GM20000 (cell line): ENCODE data around the gene DNM2.

Experiments used
- DNase-seq: peaks from one replicate; pipeline ENCODE4 v3.0.0; 2012; ENCODE audit warnings: low spot score
- TF ChIP-seq, protein P1 (sequence below): IDR thresholded peaks from 2 replicates; pipeline ENCODE4 v1.5.1; 2012; ENCODE audit warnings: mild to moderate bottlenecking, control low read depth; ENCODE audit errors: extremely low read depth, missing control alignments

The DNM2 gene

DNA sequence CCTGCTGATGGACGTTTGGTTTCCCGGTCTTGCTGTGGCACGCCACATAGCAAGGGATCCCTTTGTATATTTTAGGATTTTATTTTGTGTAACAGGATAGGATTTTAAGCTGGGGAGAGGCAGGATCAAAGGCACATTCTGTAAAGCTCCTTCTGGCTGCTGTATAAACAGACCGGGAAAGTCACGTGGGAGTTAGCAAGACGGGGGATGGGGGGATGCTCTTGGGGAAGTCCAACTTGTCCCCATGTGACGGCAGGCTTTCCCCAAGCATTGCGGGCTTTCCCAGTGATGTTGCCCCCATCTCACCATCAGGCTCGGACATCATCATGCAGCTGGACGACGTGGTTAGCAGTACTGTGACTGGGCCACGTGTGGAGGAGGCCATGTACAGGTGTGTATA, 10.9 kb upstream of the DNM2 start:
- no peak for DNase-seq
- TF ChIP-seq, protein P1, sequence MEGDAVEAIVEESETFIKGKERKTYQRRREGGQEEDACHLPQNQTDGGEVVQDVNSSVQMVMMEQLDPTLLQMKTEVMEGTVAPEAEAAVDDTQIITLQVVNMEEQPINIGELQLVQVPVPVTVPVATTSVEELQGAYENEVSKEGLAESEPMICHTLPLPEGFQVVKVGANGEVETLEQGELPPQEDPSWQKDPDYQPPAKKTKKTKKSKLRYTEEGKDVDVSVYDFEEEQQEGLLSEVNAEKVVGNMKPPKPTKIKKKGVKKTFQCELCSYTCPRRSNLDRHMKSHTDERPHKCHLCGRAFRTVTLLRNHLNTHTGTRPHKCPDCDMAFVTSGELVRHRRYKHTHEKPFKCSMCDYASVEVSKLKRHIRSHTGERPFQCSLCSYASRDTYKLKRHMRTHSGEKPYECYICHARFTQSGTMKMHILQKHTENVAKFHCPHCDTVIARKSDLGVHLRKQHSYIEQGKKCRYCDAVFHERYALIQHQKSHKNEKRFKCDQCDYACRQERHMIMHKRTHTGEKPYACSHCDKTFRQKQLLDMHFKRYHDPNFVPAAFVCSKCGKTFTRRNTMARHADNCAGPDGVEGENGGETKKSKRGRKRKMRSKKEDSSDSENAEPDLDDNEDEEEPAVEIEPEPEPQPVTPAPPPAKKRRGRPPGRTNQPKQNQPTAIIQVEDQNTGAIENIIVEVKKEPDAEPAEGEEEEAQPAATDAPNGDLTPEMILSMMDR: no peak

DNA sequence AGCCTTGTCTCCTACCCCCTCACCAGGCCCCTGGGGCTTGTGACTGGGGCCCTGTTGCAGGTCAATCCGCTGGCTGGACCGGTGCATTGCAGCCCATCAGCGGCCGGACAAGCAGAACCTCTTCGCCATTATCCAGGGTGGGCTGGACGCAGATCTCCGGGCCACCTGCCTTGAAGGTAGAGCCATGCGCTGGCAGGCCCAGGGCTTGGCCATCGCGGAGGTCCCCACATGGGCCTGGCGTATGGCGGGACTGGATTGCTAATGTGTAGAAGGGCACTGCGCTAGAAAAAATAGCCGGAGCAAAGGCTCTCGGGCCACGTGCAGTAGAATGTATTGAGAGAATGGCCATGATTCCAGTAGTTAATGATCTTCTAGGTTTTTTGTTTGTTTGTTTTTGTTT, 10.4 kb upstream of the DNM2 start:
- TF ChIP-seq, protein P1: no peak
- no peak for DNase-seq

DNA sequence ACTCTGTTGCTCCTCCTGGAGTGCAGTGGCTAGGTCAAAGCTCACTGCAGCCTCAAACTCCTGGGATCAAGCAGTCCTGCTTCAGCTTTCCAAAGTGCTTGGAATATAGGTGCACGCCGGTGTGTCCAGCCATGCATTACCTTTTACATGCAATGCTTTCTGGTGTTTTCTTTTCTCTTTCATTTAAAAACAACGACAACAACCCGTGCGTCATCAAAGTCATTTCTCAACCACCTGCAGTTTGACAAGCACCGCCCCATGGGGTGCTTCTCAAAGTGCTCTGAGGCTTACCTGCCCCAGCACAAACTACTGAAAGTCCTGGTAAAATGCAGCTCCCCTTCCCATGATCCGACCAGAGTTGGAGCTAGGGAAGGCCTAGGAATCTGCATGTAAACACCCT, 9.6 kb upstream of the DNM2 start:
- TF ChIP-seq, protein P1: no peak
- no peak for DNase-seq

DNA sequence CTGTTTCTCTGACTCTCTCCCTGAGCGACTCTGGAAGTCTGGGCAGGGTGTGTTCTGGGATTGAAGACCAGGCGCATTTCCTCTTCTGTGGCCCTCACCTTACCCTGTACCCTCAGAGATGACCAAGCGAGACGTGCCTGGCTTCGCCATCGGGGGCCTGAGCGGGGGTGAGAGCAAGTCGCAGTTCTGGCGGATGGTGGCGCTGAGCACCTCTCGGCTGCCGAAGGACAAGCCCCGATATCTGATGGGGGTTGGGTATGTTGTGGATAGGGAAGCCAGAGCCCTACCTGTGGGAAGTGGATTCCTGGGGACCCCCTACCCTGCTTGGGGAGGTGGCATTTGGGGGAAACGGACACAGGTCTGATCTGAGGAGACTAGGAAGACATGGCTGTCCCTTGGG, 5.8 kb upstream of the DNM2 start:
- TF ChIP-seq, protein P1: no peak
- DNase-seq: no peak

DNA sequence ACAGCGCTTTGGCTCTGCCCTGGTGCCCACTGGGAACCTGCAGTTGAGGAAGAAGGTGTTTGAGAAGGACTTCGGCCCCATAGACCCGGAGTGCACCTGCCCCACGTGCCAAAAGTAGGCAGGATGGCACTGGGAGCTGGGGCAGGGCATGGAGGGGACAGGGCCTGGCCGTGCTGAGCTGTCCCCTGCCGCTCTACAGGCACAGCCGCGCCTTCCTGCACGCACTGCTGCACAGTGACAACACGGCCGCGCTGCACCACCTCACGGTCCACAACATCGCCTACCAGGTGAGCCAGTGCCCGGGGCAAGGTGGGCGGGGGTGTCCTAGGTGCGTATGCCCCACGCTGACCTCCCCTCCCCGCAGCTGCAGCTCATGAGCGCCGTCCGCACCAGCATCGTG, 5.1 kb upstream of the DNM2 start:
- no peak for DNase-seq
- TF ChIP-seq, protein P1: no peak

DNA sequence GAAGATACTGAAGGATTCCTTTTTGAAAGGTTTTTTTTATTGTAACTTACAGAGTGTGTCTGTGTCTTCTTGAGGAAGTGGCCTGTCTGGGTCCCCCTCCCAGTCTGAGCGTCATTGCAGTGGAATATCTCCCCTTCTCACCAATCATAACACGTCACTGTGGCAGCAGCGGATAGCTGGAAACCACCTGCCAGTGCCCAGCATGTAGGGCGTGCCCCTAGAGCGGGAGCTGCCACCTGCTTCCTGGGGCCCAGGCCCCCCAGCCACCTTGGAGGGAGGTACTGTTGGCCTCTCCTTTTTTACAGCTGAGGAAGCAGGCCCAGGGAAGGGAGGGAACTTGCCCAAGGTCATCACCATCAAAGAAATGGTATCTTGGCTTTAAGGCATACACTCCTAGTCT, 4.6 kb upstream of the DNM2 start:
- DNase-seq: no peak
- TF ChIP-seq, protein P1: no peak

DNA sequence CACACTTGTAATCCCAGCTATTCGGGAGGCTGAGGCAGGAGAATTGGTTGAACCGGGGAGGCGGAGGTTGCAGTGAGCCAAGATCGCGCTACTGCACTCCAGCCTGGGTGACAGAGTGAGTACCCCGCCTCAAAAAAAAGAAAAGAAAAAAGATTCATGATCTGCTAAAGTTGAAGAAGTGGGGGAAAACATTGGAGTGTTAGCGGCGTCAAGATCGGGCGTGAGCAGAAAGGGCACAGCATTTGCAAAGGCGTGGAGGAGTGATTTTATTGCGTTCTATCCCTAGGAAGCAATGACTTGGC, 874 bp upstream of the DNM2 start:
- TF ChIP-seq, protein P1: no peak
- no peak for DNase-seq
